HTERT RPE-1 (cell line): ENCODE data around the gene CCRL2.
"Not testable (repeated sequence)": the region's sequence is repeated elsewhere in the genome, so short reads cannot be mapped to it uniquely, and the experiment has no call there.

Experiments
- in situ Hi-C: fragments of 300-500 bp; cut with MboI; formaldehyde crosslinking; loops from 4 replicates; pipeline ENCODE4 v1.14.3; 2020; ENCODE audit warnings: low sequenced_read_pairs

The CCRL2 gene

DNA sequence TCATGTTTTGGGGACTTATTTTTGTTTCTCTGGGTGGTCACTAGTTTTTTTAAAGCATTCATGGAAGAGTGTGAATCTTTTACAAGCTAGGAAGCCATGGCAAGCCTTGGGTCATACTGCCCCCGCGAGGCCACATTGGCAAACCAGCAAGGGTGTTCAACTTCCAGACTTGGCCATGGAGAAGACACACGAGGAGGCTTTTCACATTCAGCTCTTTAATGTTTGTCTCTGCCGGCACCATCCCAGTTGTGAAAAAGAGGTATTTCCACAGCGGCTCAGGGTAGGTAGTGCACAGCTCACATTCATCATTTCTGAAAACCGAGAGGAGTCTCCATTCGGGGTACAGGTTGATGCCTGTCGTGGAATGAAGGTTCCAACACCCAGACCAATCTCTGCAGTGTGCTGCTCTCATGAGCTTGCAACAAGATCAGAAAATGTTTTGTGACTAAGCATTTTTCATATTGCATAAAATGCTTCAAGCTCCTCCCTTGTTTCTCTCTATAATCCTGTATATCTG is 28.6 kb upstream of the CCRL2 start:
- in situ Hi-C loops, result no loop called here

- in situ Hi-C loops, result no loop called here
Observed at GRCh38 chr3:46380471-46381221, 26.4 kb upstream of the CCRL2 start.

- in situ Hi-C loops, result no loop called here
Observed at GRCh38 chr3:46381625-46382024, 25.4 kb upstream of the CCRL2 start.

DNA sequence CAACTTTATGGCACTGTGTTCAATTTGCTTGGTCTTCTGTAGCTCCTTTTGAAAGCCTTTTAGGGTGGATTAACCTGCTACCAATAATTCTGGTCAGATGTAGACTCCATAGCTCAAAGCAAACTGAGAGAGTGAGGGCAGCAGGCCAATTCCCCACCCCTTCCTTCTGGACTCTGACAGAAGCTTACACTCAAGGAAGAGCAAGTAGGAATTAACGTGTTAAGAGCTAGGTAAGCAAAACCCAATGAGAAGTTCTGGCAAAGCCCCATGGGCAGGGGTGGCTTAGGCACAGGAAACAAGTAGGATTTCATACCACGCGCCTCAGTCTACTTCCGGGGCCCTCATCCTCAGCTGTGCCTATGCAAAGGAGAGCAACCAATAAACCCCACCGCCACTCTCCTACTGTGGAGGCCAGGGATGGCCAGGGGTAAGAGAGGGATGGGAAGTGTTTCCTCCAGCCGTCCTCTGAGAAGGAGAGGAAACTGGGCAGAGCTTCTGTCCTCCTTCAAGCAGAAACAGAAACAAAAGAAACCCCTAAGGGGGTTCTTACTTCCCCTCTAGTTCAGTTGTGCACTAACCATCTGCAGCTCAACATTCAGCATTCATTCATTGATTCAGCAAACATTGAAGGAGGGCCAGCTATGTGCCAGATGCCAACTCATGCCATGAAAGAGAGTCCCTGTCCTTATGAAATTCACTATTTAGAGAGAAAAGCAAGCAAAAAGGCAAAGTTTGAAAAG is 23.7 kb upstream of the CCRL2 start:
- in situ Hi-C loops, result no loop called here

GRCh38 chr3:46383951-46384330 is 23.1 kb upstream of the CCRL2 start:
- in situ Hi-C loops, result no loop called here

DNA sequence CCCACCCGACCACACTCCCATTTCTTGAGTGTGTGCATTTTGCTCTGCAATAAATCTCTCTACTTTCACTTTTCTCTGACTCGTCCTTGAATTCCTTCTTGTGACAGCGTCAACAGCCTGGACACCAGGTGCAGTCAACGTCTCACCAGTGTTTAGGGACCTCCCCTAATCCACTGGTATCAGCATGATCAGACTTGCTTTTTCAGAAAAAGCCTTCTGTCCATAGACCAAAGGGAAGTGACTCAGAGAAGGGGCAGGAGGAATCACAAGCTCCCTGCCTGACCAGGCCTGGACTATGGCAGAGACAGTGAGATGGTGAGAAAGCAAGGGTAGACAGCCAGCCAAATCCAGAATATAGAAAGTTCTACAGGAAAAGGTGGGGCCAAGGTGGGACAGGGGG is 20.9 kb upstream of the CCRL2 start:
- in situ Hi-C loops, result no loop called here

- in situ Hi-C loops, result not testable (repeated sequence)
Observed at GRCh38 chr3:46388847-46389246, 18.2 kb upstream of the CCRL2 start.

DNA sequence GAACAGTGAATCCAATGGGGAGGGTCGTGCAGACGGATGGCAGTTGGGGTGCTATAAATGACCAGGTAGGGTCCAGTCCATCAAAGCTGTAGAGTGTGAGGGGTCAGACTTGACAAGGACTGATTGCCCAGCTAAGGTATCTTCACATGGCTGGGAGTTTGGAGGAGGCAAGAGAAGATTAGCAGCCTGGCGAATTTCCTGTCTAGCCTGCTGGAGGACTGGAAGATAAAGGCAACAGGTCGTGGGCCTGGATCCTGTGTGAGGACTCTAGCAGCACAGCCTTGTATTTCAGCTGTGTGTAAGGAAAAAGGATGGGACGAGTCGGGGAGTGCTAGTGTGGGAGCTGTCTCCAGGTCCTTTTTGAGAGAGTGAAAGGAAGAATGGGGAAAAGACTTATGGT is 17.8 kb upstream of the CCRL2 start:
- in situ Hi-C loops, result no loop called here

DNA sequence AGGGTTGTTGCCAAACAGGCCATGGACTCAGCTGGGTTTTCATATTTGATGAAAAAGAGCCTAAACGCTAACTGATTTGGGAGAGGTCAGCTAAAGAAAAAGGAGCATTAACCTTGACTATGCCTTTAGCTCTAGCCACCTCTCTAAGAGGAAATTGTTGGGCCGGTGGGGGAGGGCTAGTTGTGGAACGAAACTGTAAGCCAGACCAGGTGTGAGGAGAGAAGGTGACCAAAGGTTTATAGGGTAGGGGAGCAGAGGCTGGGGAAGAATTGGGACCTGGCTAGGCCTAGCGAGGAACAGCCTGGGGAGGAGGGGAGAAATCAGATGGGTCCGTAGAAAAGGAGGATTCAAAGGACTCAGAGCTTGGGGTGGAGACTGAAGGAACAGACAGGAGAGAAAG is 15.5 kb upstream of the CCRL2 start:
- in situ Hi-C loops, result not testable (repeated sequence)

DNA sequence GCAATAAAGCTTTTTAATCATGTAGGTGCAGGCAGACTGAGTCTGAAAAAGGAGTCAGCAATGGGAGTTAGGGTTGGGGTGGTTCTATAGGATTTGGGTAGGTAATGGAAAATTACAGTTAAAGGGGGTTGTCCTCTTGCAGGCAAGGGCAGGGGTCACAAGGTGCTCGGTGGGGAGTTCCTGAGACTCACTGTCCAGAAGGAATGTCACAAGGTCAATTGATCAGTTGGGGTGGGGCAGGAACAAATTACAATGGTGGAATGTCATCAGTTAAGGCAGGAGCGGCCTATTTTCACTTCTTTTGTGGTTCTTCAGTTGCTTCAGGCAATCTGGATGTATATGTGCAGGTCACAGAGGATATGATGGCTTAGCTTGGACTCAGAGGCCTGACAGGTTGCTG is 14.0 kb upstream of the CCRL2 start:
- in situ Hi-C loops, result no loop called here

DNA sequence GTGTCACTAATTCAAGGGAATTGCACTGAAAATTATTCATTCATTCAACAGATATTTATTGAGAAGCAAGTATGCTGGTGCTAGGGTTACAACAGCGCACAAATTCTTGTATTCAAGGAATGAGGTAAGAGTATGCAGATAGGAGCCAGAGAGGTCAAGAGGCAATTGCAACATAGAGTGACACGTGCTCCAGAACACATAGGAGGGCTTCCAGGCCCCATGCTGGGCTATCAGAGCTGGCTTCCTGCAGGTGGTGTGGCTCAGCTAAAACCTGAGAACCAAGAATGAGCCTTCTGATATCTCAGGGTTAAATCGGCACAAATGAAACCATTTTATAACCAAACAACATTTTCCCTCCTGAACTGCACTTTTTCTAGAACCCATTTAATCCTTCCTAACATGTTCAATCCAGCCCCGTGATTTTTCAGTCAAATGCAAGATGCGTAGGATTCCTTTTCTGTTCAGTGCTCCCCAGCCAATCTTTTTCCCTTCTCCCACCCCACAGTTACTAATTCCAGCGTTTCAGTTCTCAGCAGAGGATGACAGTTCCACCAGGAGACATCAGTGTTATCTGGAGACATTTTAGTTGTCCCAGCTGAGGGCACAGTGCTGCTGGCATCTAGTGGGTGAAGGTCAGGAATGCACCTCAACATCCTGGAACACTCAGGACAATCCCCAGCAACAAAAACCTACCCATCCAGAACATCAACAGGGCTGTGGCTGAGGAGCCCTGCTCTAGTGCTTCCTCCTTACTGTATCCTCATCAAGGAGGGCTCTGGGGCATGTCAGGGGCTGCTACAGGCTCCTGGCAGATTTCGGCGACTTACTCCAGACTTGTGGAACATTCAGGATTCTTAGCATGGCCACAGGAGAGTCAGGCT is 13.3 kb upstream of the CCRL2 start:
- in situ Hi-C loops, result no loop called here

DNA sequence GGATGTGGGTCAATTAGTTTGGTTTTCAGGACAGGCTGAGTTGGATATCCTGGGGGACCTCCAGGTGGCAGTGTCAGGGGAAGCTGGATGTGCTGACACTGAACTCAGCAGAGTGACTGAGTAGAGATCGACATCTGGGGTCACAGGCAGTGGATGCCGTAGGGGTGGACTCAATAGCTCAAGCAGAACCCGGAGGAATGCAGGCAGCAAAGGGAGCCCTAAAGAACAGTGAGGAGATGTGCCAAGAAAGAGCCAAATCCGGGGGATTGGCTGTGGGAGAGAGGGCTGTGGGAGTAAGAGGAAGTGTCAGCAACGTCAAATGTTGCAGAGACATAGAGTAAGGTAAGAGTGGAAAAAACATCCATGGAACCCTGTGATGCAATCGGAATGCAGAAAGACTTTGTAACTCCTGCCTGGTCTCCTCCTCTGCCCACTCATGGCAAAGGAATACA is 11.8 kb upstream of the CCRL2 start:
- in situ Hi-C loops, result no loop called here

DNA sequence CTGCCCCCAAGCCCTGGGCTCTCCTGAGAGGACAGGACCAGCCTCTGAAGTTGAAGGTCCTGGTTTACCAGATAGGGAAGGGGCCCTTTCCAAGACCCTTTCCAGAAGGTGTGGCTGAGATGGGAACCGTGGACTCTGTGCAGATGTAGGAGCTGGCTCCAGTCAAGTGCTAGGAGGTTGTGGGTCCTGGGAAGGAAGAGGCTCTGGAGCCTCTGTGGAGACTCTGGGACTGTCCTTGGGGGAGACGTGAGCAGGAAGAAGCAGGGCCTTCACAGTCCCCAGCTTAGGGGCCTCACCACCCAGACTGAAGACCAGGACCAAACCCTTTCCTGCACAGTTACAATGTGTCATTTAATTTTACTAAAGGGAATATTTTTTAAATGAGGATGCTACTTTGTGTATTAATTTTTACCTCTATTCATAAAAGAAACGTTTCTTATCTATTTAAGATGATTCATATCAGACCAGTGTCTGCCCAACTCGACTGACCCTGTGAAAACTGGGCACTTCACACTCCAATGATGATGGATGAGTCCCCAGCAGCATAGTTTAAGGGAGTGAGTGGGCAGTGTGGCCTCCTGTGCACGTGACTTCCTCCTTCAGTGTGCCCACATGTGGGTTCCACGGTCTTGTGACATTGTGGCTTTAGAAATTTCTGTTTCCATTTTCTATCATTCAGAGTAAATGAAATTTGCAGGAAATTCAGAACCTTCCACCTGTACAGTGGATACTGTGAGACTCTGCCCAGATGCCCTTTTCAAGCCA is 11.1 kb upstream of the CCRL2 start:
- in situ Hi-C loops, result no loop called here

GRCh38 chr3:46397111-46397510 is 9.9 kb upstream of the CCRL2 start:
- in situ Hi-C loops, result no loop called here

DNA sequence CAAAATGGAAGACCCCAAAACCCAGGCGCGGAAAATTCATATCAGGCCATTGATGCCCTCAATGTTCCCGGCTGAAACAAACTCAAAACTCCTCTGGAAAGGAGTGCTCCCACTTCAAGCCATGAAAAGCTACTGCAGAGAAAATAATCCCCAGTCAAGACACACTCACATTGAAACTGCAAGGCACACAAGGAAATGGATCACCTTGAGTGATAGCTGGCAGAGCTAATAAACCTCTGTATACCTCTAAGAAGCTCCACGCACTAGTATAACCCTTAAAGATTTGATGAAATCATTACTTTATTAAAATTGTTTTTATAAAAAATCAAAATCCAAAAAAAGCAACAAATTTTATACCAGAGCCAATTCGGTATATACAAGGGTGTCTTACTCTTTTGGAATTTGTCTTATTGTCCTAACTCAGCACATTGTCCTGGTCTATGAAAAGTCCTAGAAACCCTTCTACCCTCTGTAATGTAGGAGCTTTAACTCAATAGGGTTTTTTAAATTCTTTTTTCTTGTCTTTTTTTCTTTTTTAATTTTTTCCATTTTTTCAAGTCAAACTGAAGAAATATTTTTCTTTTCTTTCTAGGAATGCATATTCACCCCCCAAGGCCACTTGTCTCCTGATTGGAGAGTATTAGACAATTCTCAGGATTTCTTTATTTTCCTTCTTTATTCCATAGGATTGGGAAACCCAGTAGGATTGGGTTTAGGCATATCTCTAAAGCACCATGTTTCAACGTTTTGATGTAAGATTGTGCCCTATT is 8.7 kb upstream of the CCRL2 start:
- in situ Hi-C loops, result no loop called here

GRCh38 chr3:46399098-46399497 is 8.0 kb upstream of the CCRL2 start:
- in situ Hi-C loops, result no loop called here

DNA sequence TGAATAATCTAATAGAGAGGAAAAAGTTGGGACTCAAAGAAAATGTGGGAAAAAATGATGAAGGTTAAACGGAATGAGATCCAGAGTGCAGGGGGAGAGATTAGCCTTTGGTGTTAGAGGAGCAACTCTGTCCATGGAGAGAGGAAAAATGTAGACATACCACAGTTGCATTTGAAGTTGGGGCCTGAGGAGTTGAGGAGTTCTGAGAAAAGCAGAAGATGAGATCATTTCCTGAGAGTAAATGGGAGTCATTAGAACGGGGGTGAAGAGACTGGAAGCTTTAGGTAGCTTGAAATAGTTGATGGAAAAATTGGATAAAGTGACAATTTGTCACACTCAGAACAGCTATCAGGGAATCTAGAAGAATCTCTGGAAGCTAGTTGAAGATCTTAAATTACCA is 7.5 kb upstream of the CCRL2 start:
- in situ Hi-C loops, result no loop called here

DNA sequence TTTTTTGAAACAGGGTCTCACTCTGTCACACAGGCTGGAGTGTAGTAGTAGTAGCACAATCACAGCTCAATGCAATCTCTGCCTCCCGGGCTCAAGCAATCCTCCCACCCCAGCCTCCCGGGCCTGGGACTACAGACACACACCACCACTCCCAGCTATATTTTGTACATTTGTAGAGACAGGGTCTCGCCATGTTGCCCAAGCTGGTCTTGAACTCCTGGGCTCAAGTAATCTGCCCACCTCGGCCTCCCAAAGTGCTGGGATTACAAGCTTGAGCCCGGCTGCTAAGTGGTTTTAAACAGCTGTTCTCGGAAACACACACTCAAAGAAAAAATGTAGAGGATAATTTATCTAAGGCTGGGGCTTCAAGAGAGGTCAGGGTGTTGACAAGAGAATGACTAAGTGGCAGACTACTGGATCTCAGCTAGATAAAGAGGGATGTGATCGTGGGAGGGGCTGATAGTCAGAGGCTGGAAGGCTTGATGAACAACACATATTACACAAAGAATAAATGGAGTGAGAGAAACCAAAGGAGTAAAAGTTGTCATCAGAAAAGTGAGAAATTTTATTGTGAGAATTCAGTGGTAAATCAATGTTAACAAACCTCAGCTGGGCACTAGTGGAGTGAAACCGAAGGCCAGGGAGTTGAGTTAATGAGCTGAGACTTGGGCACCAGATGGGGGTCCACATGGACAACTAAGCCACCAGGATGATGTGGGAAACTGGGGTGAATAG is 6.9 kb upstream of the CCRL2 start:
- in situ Hi-C loops, result no loop called here

- in situ Hi-C loops, result no loop called here
Observed at GRCh38 chr3:46400846-46401245, 6.2 kb upstream of the CCRL2 start.
